HG03097 (cell line): Measurements from ENCODE around the gene PRCD.

Source experiments
- ATAC-seq: cut with Tn5 transposase; IDR thresholded peaks from one replicate; pipeline ENCODE4 v1.9.1; 2021; ENCODE audit not compliant: unreplicated experiment, low FRiP score

PRCD gene, protein sequence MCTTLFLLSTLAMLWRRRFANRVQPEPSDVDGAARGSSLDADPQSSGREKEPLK

DNA sequence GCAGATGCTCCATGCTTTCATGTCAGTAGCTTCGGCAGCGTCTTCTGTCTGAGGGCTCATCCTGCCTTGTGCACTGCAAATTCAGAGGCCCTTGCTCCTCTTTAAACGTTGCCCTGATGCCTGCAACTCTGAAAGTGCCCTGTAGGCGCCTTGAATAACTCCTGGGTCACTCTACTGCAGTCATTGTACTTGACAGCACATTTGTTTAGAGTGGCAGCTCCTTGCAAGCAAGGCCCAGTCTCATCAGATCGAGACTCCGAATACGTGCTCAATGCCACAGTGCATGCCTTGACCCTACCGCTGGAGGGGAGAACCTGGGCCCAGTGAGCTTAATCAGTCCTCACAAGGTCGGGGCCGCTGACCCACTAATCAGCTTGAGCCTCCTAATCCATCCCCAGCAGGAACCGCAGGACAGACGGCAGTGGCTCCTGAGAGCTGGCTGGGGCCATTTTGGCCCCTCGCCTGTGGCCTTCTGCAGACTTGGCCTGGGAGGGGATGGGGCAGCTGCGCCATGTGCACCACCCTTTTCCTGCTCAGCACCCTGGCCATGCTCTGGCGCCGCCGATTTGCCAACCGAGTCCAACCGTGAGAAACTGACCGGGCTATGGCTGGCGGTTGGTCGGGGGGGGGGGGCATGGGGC, at the start of gene PRCD:
Gene PRCD (plus strand): TSS at position 414 of the 641 bp plus-strand sequence. CDS start 98 bp downstream, at position 512.
- ATAC-seq: no peak

DNA sequence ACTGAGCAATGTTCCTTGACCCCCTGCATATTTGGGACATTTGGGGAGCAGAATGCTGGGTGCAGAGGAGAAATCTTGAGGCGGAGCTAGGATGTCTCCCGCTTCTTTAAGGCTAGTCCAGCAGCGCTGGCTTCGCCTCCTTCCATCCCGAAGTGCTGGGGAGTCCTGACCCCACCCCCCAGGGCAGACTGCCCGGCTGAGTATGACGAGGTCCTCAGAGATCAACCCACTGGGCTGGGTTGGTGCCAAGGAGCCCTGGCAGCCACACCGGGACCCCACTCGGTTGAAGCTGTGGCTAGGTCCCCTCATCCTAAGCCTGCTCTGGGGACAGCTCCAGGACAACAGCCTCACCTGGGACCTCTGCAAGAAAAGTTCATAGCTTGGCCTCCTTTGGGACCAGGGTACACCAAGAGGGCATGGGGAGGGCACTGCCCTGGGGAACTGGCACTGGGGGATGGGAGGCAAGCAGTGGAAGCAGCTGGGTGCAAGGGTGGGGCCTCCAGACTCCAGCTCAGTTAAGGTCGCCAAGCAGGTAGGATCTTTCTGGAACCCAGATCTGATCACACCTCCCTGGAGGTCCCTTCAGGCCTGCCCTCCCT, 49.6 kb upstream of the PRCD start:
- ATAC-seq: no peak

GRCh38 chr17:76491271-76492122, 48.3 kb upstream of the PRCD start:
- peak; percentile 19 for ATAC-seq

DNA sequence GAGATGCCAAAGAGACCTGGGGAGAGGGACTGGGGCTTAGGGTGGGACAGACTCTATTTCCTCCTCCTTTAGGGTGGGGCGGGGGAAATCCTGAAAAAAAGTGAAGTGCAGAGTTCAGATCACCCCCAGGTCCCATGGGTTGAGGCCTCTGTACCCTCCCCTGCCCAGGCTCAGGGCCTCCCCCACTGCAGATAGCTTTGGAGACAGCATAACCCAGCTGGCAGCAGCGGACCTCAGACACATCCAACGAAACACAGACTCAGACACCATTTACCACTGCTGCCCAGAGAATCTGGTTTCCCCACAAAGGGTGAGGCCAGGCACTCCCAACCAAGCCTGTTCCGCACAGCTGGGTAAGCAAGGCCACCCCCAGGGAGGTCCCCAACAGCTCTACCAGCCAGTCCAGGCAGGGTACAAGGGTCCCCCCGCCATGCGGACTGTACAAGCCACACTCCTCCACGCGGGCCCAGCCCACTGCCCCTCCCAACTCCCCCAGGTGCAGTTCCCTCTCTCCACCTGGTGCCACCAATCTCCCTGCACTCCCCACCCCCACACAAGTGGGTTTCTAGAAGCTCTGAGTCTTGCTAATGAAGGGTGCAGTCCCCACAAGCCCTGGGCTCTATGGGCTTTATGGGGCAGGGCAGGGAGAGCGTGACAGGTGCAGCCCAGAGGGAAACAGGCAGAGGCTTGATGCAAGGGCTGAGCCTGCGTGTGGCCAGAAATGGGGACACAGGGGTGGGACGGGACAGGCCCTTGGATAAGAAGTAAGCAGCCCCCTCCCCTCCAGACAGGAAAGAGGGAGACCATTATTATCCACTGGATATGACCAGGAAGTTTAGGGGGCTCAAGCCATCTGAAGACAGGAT, 47.5 kb upstream of the PRCD start:
- ATAC-seq: peak; percentile 36

DNA sequence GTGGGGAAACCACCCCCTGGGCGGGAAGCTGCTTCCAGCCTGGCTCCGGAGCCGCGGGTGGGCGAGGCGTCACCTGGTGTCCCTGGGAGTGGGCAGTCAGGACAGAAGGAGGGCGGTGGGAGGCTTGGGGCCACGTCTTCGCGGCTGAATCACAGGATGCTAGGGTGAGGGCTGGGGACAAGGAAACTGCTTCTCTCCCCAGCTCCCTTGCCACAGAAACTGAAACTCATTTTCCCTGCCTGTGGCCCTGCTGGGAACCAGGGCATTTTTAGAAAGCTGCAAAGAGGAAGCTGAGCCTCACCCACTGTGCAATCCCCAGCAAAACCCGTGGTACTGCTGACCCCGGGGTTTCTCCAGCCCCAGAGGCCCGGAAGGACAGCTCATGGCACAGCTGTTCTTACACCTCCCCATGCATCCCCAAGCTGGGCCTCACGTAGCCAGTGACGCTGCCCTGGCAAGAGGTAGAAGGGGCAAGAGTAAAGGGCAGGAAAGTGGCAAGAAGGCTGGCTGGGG, 46.8 kb upstream of the PRCD start:
- peak; percentile 51 for ATAC-seq

DNA sequence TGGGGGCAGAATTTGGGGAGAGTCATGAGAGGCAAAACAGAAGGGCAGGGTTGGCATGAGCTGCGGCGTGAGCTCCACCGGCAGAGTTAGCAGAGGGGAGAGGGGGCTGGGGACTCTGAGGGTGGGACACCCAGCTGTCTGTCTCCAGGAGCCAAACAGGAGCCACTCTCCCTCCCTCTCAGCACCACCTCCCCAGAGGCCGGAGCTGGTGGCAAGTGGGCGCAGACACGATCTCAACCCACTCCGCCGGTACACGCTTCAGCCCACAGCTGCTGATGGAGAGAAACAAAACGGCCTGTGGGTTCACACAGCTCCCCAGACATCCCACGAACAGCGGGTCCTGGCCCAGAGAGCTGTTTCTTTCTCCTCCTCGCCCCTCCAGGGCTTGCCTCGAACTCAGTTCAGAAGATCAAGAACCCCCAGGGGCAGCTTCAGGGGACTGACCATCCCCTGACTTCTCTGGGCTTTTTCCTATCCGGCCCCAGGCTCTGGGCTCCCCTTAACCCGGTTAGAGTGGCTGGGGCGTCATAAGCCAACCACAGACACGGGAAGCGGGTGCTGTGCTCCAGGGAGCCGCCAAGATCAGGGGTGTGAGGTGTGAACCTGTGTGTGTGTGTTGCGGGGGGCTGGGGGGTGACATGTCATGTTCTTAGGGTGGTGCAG, 46.2 kb upstream of the PRCD start:
- peak; percentile 5 for ATAC-seq

DNA sequence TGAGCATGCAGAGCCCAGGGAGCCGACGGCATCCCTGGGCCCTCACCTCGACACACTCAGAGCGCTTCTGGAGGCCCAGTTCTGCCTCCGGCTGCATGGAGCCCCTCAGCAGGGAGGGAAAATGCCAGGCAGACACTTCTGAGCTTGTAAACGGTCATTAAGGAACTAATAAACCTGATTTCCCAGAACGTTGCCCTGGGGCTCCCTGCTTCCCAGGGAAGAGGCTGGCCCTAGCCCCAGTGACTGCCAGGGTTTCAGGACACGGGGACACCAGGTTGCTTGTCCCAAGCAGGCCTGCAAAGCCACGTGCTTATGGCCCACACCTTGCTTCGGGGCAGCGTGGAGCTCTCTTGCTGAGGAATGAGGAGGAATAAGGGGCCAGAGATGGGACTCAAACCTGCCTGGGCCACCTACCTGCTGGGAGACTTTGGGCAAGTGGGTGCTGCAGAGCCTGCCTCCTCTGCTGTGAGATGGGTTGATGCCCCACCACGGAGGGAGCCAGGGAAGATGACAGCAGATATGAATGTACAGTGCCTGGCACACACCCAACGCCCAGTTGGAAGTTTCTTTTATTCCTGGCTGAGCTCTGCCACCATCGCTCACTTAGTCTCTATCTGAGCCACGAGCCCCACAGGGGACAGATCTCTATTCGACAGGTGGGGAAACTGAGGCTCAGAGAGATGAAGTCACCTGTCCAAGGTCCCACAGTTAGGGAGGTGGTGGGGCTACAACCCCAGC, 44.0 kb upstream of the PRCD start:
- ATAC-seq: no peak

GRCh38 chr17:76496464-76496863, 43.4 kb upstream of the PRCD start:
- ATAC-seq: no peak

GRCh38 chr17:76497699-76497978, 42.2 kb upstream of the PRCD start:
- no peak for ATAC-seq

DNA sequence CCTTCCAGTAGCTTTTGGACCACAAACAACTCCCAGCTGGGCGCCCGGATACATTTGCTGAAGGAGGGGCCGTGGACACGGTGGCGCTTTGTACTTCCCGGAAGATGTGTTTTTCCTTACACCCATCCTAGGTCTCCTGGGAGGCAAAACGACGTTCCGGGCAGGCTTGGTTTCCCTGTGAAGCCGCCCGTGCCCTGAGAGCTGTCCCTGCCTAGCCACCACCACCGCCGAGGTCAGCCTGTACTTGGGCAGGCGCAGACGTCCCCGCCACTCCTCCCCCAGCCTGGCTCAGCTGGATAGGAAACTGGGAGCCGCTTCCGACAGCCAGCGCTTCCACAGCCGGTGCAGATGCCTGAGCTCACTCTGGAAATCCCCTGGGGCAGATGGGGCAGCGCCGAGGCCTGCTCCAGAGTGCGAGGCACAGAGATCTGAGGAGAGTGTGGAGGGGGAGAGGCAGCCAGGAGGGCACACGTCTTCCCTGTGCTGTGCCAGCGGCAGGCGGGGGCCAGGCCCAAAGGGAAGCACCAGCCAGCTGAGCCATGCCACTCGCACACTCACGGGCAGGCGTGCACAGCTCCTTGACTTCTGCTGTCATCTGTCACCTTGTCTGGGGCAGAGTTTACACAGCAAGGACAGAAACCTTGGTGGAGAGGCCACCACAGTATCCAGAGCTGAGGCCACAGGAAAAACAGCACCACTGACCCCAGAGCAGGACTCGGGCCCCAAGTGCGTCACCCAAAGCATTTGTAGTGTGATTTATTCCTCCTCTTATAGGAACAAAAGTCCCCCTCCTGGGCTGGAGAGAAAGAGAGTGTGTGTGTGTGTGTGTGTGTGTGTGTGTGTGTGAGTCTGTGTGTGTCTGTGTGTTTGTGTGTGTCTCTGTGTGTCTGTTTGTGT, 41.6 kb upstream of the PRCD start:
- no peak for ATAC-seq

DNA sequence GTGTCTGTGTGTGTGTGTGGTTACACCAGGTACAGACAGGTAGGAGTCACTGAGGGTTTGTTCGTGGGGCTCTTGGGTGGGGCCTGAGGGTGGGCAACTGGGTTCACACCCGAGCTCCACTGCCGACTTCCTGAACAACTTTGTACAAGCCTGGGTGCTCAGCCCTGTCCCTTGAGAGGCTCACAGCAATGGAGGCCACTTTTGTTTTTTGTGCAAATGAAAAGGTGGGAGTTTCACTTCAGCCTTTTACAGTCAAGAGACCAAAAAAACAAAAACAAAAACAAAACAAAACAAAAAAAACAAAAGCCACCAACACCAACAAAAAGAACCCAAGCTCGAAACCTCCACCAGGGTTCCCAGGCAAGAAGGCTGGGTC, 41.0 kb upstream of the PRCD start:
- no peak for ATAC-seq

DNA sequence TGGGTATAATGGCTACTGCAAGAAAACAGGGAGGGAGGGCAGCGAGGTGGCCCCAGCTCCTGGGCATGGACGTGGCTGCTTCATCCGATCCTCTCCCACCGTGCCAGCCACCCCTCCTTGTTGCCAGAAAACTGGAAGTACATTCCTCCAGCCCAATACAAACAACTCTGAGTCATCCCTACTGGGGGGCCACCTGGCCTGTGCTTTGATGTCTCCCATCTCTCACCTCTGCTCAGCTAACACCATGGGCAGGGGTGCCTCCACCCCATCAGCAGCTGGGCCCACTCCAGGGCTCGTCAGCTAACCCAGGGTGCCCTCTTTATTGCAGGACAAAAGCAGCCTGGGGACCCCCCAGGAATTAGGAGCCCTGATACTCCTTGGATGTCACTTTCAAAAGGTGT, 40.6 kb upstream of the PRCD start:
- no peak for ATAC-seq

- ATAC-seq: no peak
These were observed 39.6 kb upstream of the PRCD start for GRCh38 chr17:76500074-76500746.

- no peak for ATAC-seq
These were observed 39.2 kb upstream of the PRCD start for GRCh38 chr17:76500747-76501017.

DNA sequence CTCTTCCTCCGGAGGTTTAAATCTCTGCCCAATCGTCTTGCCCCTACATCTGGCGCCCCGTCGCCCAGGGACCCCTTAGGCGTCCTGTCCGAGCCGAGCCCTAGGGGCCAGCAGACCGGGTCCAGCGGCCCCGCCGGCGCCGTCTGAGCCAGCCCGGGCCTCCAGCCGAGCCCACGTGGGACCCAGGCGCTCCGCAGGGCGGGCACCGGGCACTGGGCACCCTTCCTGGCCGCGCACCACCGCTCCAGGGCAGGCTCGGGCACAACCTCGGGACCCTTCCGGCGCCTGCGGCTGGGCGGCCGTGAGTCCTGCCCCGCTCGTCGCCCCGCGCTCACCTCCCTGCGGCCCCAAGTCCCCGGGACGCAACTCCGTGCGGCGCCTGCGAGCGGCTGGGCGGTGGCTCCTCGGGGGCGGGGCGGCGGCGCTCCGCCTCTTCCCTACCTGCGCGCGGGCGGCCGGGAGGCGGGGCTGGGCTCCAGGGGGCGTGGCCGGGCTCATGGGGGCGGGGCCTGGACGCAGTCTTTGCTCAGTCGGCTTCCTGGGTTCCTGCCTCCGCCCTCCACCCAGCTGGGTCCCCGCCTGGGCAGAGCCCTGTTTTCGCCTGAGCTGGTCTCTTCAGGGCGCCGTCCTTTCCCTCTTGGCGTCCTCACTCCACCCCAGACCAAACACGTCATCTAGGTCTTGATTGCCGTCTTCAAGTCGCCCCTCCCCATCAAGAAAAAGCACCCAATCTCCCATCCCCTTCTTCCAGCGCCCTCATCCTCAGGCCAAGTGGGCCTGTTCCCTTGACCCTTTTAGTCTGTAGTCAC, 38.6 kb upstream of the PRCD start, which contains the start of gene RHBDF2:
Gene RHBDF2 (minus strand): TSS at position 406 of the 809 bp plus-strand sequence. CDS start 19,899 bp downstream, outside the sequence.
- ATAC-seq: peak; percentile 66

GRCh38 chr17:76501827-76502307, 38.0 kb upstream of the PRCD start:
- ATAC-seq: no peak
